AG10803 (cell line): Measurements from ENCODE around the gene FHL1.
"Not testable (repeated sequence)": the region's sequence is repeated elsewhere in the genome, so short reads cannot be mapped to it uniquely, and the experiment has no call there.

ENCODE experiments used
- DNase-seq: peaks from one replicate; pipeline ENCODE4 v3.0.0; 2010; ENCODE audit warnings: low read depth
- H3K4me3 ChIP-seq: 2 replicates; pipeline ENCODE4 v1.5.1; 2011; ENCODE audit warnings: mild to moderate bottlenecking, low read length, control low read depth
- CTCF ChIP-seq: conservative IDR thresholded peaks from 2 replicates; pipeline ENCODE4 v1.5.1; 2011; ENCODE audit warnings: mild to moderate bottlenecking, low read length, control low read depth, inconsistent platforms

FHL1 gene

GRCh38 chrX:136147315-136147901 lies at the start of gene FHL1:
FHL1 (plus strand) TSS chrX:136147533.
- TF ChIP-seq CTCF = no peak
- DNase-seq = no peak
- peak within 1 kb of the TSS; percentile 55 for H3K4me3 ChIP-seq

DNA sequence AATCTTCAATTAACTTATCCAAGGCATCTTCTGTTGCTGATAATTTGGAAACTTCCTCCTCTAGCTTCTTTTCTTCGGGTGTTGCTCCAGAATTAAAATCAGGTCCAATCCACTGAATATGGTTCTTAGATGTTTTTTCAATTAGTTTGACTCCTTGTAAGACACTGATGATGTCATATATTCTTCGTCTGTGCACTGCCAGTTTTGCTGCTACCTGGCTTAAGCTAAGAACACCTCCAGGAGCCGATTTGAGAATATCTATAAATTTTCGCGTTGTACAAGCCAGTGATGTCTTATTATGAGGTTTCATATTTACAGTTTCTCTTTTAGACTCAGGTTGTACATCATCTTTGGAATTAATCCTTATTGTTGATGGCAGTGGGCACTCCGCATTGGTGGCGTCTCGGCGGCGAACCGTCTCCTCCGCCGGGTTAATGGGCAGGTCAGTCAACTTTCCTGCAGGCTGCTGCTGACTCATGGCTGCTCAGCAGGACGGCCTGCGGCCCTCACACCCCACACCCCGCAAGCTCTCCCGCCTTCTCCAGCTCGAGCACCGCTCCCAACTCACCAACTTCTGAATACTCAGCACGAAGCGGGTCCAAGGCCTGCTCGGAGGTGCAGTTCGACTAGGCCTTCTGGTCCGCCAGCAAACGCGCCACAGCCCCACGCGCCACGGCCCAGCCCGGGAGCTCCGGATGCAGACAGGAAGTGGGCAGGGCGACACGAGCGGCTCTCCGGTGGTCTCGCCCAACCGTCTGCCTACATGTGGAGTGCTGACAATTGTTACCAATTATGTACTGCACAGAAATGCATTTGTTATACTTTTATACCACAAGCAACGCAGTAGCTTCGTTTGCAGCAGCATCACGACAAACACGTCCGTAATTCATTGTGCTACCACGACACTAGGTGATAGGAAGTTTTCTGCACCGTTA lies 49.2 kb upstream of the FHL1 start:
- no peak for TF ChIP-seq CTCF
- no peak overlapping the region for H3K4me3 ChIP-seq
- DNase-seq = no peak

GRCh38 chrX:136104936-136105335 lies 42.4 kb upstream of the FHL1 start:
- H3K4me3 ChIP-seq = no peak overlapping the region
- no peak for TF ChIP-seq CTCF
- DNase-seq = no peak

DNA sequence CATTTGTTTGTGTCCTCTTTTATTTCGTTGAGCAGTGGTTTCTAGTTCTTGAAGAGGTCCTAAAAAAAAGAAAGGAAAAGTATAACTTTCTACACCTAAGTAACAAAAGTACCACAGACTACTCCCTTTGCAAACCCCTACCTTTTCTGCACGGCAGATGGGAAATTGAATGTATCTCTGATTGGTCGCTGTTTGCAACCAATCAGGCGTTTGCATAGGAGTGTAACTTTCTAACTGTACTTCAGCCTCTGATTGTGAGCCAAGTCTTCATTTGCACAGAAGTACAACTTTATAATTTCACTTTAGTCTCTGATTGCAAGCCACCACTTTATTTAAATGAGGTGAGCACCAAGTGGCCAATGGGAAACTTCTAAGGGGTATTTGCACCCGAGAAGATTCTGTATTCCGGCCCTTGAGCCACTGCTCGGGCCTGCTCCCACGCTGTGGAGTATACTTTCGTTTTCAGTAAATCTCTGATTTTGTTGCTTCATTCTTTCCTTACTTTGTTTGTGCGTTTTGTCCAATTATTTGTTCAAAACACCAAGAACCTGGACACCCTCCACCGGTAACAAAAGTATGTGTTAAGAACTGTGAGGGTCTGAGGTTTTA lies 40.3 kb upstream of the FHL1 start:
- no peak for TF ChIP-seq CTCF
- H3K4me3 ChIP-seq = no peak overlapping the region
- DNase-seq = no peak

DNA sequence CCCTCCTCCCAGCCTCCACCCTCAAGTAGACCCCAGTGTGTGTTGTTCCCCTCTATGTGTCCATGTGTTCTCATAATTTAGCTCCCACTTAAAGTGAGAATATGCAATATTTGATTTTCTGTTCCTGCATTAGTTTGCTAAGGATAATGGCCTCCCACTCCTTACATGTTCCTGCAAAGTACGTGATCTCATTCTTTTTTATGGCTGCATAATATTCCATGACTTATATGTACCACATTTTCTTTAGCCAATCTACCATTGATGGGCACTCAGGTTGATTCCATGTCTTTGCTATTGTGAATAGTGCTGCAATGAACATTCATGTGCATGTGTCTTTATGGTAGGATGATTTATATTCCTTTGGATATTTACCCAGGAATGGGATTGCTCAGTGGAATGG lies 38.4 kb upstream of the FHL1 start:
- DNase-seq, H3K4me3 ChIP-seq: not testable (repeated sequence)

- TF ChIP-seq CTCF = no peak
- H3K4me3 ChIP-seq = no peak overlapping the region
- no peak for DNase-seq
These were observed 35.0 kb upstream of the FHL1 start for GRCh38 chrX:136112286-136112685.

GRCh38 chrX:136112778-136113177 lies 34.6 kb upstream of the FHL1 start:
- TF ChIP-seq CTCF = no peak

More at GRCh38 chrX:136112778-136113177, 34.6 kb upstream of the FHL1 start:
- no peak overlapping the region for H3K4me3 ChIP-seq
- DNase-seq = peak; percentile 38
